Kidney glomerular epithelial cell (primary cell): ENCODE measurements around the gene SLC9B2.
"Not testable (repeated sequence)": the region's sequence is repeated elsewhere in the genome, so short reads cannot be mapped to it uniquely, and the experiment has no call there.

Source experiments
- DNase-seq: peaks from one replicate; lab custom pipeline; 2025; lab: John Stamatoyannopoulos, UW

SLC9B2 gene

GRCh38 chr4:103019308-103020124 lies 57.0 kb downstream of the SLC9B2 start, which contains the start of gene SLC9B1:
Gene SLC9B1 (minus strand): TSS chr4:103019705. CDS start chr4:102991711, 27,994 bp downstream.
- peak; percentile 94 for DNase-seq

GRCh38 chr4:103018391-103019307 lies 57.9 kb downstream of the SLC9B2 start:
- DNase-seq, result no peak

- no peak for DNase-seq
These were observed 64.0 kb downstream of the SLC9B2 start for GRCh38 chr4:103012551-103012950.

GRCh38 chr4:103012060-103012459 lies 64.5 kb downstream of the SLC9B2 start:
- DNase-seq, result peak; percentile 43

GRCh38 chr4:103011378-103012025 lies 65.1 kb downstream of the SLC9B2 start:
- peak; percentile 48 for DNase-seq

- DNase-seq, result no peak
These were observed 65.8 kb downstream of the SLC9B2 start for GRCh38 chr4:103010804-103011203.

GRCh38 chr4:103008875-103009729 lies 67.5 kb downstream of the SLC9B2 start:
- DNase-seq, result peak; percentile 58

GRCh38 chr4:103002551-103002950 lies 74.0 kb downstream of the SLC9B2 start:
- DNase-seq, result no peak

GRCh38 chr4:102994803-102995202 lies 81.8 kb downstream of the SLC9B2 start:
- DNase-seq, result no peak

GRCh38 chr4:102993985-102994384 lies 82.6 kb downstream of the SLC9B2 start:
- DNase-seq, result not testable (repeated sequence)

GRCh38 chr4:102988429-102989020 lies 88.0 kb downstream of the SLC9B2 start:
- no peak for DNase-seq

GRCh38 chr4:102981005-102981404 lies 95.6 kb downstream of the SLC9B2 start:
- no peak for DNase-seq
